ENCODE measurements around the gene SOBP. TPM values are rescaled to one million over a fixed set of nuclear protein-coding genes. Genes with fewer than 3 reads are reported as not detected.

SOBP gene
- total and polyA plus RNA-seq, 2 experiments from 2014 or later = 1.5 to 3.0 TPM

- Histone ChIP-seq H3K79me2 (replicated peaks; ENCODE audit: insufficient read depth) (0 out of 2 replicates have a peak, but pooled peaks cover 5% of the 10 kb centered on the region), H3K4me1 (ENCODE audit: insufficient read depth) (peaks cover 34% of the 10 kb centered on the region), H3K36me3 (ENCODE audit: insufficient read depth) (no peaks in the 10 kb centered on the region), H4K20me1 (replicated peaks; ENCODE audit: insufficient read depth) (no peaks in the 10 kb centered on the region), H3K4me2 (no peak overlapping the region), H3K27me3 (ENCODE audit: insufficient read depth) (peaks cover 28% of the 10 kb centered on the region), H3K9me2 (ENCODE audit: insufficient read depth) (no peaks in the 10 kb centered on the region), H2AFZ (no peak overlapping the region), H3F3A (replicated peaks; ENCODE audit: low read depth) (no peaks in the 10 kb centered on the region), H3K4me3 (no peak overlapping the region), H3K27ac (ENCODE audit: low read depth) (no peak overlapping the region)
- no peak for TF ChIP-seq POLR2AphosphoS5 (IDR thresholded peaks at IDR 0.05; ENCODE audit: low read depth)
- no peak for TF ChIP-seq NANOG (IDR thresholded peaks at IDR 0.05; ENCODE audit: borderline replicate concordance)
- no peak for TF ChIP-seq EZH2 (IDR thresholded peaks at IDR 0.05; ENCODE audit: low read depth, unreplicated experiment)
- no peak for TF ChIP-seq CTCF (conservative IDR thresholded peaks at IDR 0.05; ENCODE audit: low read depth in 2 of 2)
- no peak for TF ChIP-seq EZH2phosphoT487 (IDR thresholded peaks at IDR 0.05; ENCODE audit: unreplicated experiment)
- no peak for TF ChIP-seq ETS1 (IDR thresholded peaks at IDR 0.05)
- ATAC-seq = no peak
- no peak for DNase-seq (ENCODE audit: low spot score)
- H3K27me3 Mint-ChIP-seq (ENCODE audit: insufficient read depth, low read depth, poor library complexity) = peaks cover 1% of the 10 kb centered on the region
- peaks cover 16% of the 10 kb centered on the region for H3K4me1 Mint-ChIP-seq
- no peaks in the 10 kb centered on the region for H3K9me3 Mint-ChIP-seq
- no peaks in the 10 kb centered on the region for H3K36me3 Mint-ChIP-seq (ENCODE audit: low read depth)
- H3K27ac Mint-ChIP-seq = no peak overlapping the region
- H3K4me3 Mint-ChIP-seq = no peak overlapping the region
Observed at GRCh38 chr6:107495971-107496370, 6.1 kb downstream of the SOBP start.

GRCh38 chr6:107496892-107497684, 7.2 kb downstream of the SOBP start:
- TF ChIP-seq STAT1 (IDR thresholded peaks at IDR 0.05; ENCODE audit: unreplicated experiment) (no peak), NANOG (IDR thresholded peaks at IDR 0.05; ENCODE audit: borderline replicate concordance) (no peak)
- H3K9me2 ChIP-seq (ENCODE audit: insufficient read depth) = no peaks in the 10 kb centered on the region
- H3K36me3 ChIP-seq (ENCODE audit: insufficient read depth) = no peaks in the 10 kb centered on the region
- H4K20me1 ChIP-seq (replicated peaks; ENCODE audit: insufficient read depth) = no peaks in the 10 kb centered on the region
- Mint-ChIP-seq H3K9me3 (no peaks in the 10 kb centered on the region), H3K36me3 (ENCODE audit: low read depth) (no peaks in the 10 kb centered on the region), H3K27me3 (ENCODE audit: insufficient read depth, low read depth, poor library complexity) (no peaks in the 10 kb centered on the region), H3K27ac (no peak overlapping the region), H3K4me3 (no peak overlapping the region), H3K4me1 (peaks cover 16% of the 10 kb centered on the region)
- H2AFZ ChIP-seq = no peak overlapping the region
- H3K27me3 ChIP-seq (ENCODE audit: insufficient read depth) = peaks cover 17% of the 10 kb centered on the region
- no peak overlapping the region for H3K4me3 ChIP-seq
- no peak for DNase-seq (ENCODE audit: low spot score)
- no peak overlapping the region for H3K27ac ChIP-seq (ENCODE audit: low read depth)
- no peak for ATAC-seq
- no peaks in the 10 kb centered on the region for H3F3A ChIP-seq (replicated peaks; ENCODE audit: low read depth)
- 0 out of 2 replicates have a peak, but pooled peaks cover 9% of the 10 kb centered on the region for H3K79me2 ChIP-seq (replicated peaks; ENCODE audit: insufficient read depth)
- H3K4me2 ChIP-seq = no peak overlapping the region
- H3K4me1 ChIP-seq (ENCODE audit: insufficient read depth) = peaks cover 27% of the 10 kb centered on the region
